HFFc6 (cell line): ENCODE measurements around the gene ITPRID2. TPM values are rescaled to one million over a fixed set of nuclear protein-coding genes. Genes with fewer than 3 reads are reported as not detected.
A peak's percentile ranks its signal among the peaks of the same experiment; 100 is the strongest.

Experiments
- DNase-seq: peaks from one replicate; pipeline ENCODE4 v3.0.0-alpha.2; 2018
- H3K27ac Mint-ChIP-seq: 2 replicates; pipeline ENCODE4 v1.8.0; 2020; ENCODE audit warnings: mild to moderate bottlenecking, mixed read lengths
- H3K27me3 Mint-ChIP-seq: 2 replicates; pipeline ENCODE4 v1.8.0; 2021; ENCODE audit warnings: mild to moderate bottlenecking, moderate library complexity, mixed read lengths; ENCODE audit not compliant: insufficient read depth
- H3K36me3 Mint-ChIP-seq: 2 replicates; pipeline ENCODE4 v1.8.0; 2021; ENCODE audit warnings: low read depth, mixed read lengths
- H3K4me1 Mint-ChIP-seq: 2 replicates; pipeline ENCODE4 v1.8.0; 2020; ENCODE audit warnings: low read depth, mixed read lengths
- H3K4me3 Mint-ChIP-seq: 2 replicates; pipeline ENCODE4 v1.8.0; 2020; ENCODE audit warnings: mild to moderate bottlenecking, moderate library complexity, mixed read lengths
- H3K9me3 Mint-ChIP-seq: 2 replicates; pipeline ENCODE4 v1.8.0; 2020; ENCODE audit warnings: mild to moderate bottlenecking, mixed read lengths
- total RNA-seq, 6 experiments: library from RNA; stranded (reverse); fragmentation: NEBNext Ultra II Directional; extraction: Animal tissue kit (Norgen Biotek cat#: 25700); gene quantifications; 2 replicates in 1 of 6; 3 replicates in 5 of 6; pipeline ENCODE4 v1.2.3, GENCODE V29; 2021
- TF ChIP-seq, protein P1 (sequence below): fragments of 200-600 bp; sonication (generic); IDR thresholded peaks from 2 replicates; pipeline ENCODE4 v1.5.0; 2021; ENCODE audit warnings: antibody characterized with exemption, mild to moderate bottlenecking

Gene ITPRID2
- total RNA-seq, 6 experiments from 2014 or later = 205 to 257 (median 235) TPM

- H3K4me1 Mint-ChIP-seq = peaks cover 44% of the 10 kb centered on the region
- H3K9me3 Mint-ChIP-seq = no peaks in the 10 kb centered on the region
- DNase-seq = no peak
- no peak overlapping the region for H3K4me3 Mint-ChIP-seq
- peaks cover 17% of the 10 kb centered on the region for H3K36me3 Mint-ChIP-seq
- TF ChIP-seq, protein P1, sequence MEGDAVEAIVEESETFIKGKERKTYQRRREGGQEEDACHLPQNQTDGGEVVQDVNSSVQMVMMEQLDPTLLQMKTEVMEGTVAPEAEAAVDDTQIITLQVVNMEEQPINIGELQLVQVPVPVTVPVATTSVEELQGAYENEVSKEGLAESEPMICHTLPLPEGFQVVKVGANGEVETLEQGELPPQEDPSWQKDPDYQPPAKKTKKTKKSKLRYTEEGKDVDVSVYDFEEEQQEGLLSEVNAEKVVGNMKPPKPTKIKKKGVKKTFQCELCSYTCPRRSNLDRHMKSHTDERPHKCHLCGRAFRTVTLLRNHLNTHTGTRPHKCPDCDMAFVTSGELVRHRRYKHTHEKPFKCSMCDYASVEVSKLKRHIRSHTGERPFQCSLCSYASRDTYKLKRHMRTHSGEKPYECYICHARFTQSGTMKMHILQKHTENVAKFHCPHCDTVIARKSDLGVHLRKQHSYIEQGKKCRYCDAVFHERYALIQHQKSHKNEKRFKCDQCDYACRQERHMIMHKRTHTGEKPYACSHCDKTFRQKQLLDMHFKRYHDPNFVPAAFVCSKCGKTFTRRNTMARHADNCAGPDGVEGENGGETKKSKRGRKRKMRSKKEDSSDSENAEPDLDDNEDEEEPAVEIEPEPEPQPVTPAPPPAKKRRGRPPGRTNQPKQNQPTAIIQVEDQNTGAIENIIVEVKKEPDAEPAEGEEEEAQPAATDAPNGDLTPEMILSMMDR = no peak
- H3K27me3 Mint-ChIP-seq = no peaks in the 10 kb centered on the region
- no peak overlapping the region for H3K27ac Mint-ChIP-seq
Measured at GRCh38 chr2:181934694-181935093, 43.2 kb downstream of the ITPRID2 start.

- H3K9me3 Mint-ChIP-seq = no peaks in the 10 kb centered on the region
- DNase-seq = peak; percentile 29
Measured at GRCh38 chr2:181937473-181937872, 45.9 kb downstream of the ITPRID2 start.

DNA sequence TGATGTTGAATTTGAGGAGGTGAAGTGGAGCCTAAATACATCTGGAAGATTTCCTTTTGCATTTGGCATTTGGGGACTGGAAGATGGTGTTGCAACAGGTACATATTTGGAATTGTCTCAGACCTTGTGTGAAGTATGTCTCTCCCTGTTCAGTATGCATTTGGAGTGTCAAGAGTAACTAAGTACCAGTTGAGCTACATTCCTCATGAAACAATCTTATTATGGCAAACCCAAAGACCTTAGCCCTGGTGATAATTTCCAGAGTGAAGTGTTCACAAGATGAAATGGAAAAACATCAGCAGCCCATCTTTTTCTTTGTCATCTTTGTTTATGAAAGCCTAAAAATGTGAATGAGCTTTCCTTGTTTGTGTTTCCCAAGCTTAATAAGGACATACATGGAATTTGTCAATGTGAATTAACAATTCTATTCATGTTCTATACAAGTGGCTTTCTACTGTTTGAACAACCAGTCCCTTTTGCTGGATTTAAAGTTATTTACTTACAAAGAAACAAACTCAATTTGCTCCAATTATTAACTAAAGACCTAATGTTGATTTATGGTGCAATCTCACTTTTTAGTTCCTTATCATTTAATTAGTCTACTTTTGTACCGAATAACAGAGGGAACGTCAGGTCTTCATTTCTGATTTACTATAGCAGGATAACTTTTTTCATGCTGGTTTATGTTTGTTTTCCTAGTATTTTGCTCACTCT is 52.0 kb downstream of the ITPRID2 start:
- no peak overlapping the region for H3K27ac Mint-ChIP-seq
- no peak for DNase-seq
- peaks cover 23% of the 10 kb centered on the region for H3K4me1 Mint-ChIP-seq
- TF ChIP-seq, protein P1 = no peak
- H3K27me3 Mint-ChIP-seq = no peaks in the 10 kb centered on the region
- H3K9me3 Mint-ChIP-seq = no peaks in the 10 kb centered on the region
- H3K36me3 Mint-ChIP-seq = peaks cover 9% of the 10 kb centered on the region; the same call in 1 of the 2 replicates
- no peak overlapping the region for H3K4me3 Mint-ChIP-seq

More at GRCh38 chr2:181937473-181937872, 45.9 kb downstream of the ITPRID2 start:
- H3K27ac Mint-ChIP-seq = 0 out of 2 replicates have a peak overlapping the region, but pooled peaks have one; percentile 9
- peaks cover 44% of the 10 kb centered on the region for H3K4me1 Mint-ChIP-seq
- peaks cover 4% of the 10 kb centered on the region; the same call in 1 of the 2 replicates for H3K36me3 Mint-ChIP-seq
- H3K27me3 Mint-ChIP-seq = no peaks in the 10 kb centered on the region
- TF ChIP-seq, protein P1 = no peak
- no peak overlapping the region for H3K4me3 Mint-ChIP-seq

GRCh38 chr2:181944164-181944913 is 52.8 kb downstream of the ITPRID2 start:
- Mint-ChIP-seq H3K27me3 (no peaks in the 10 kb centered on the region), H3K4me1 (peaks cover 31% of the 10 kb centered on the region), H3K9me3 (no peaks in the 10 kb centered on the region), H3K27ac (no peak overlapping the region), H3K4me3 (no peak overlapping the region), H3K36me3 (peaks cover 9% of the 10 kb centered on the region)
- TF ChIP-seq, protein P1 = no peak
- DNase-seq = no peak

GRCh38 chr2:181944914-181945291 is 53.4 kb downstream of the ITPRID2 start:
- H3K9me3 Mint-ChIP-seq = no peaks in the 10 kb centered on the region
- TF ChIP-seq, protein P1 = no peak
- no peak overlapping the region for H3K4me3 Mint-ChIP-seq
- H3K4me1 Mint-ChIP-seq = peaks cover 36% of the 10 kb centered on the region
- H3K27ac Mint-ChIP-seq = no peak overlapping the region
- no peaks in the 10 kb centered on the region for H3K27me3 Mint-ChIP-seq
- peaks cover 15% of the 10 kb centered on the region for H3K36me3 Mint-ChIP-seq
- DNase-seq = no peak
